Activated gamma-delta T cell (primary cell): ENCODE results near the gene GATA1.

Experiments
- DNase-seq: peaks from one replicate; lab custom pipeline; 2025; lab: John Stamatoyannopoulos, UW
- total RNA-seq, 2 donors: gene quantifications; one replicate each; lab custom pipeline; 2026; lab: John Stamatoyannopoulos, UW

The GATA1 gene
- 0.15 to 2.7 reads per million in 2 donors for total RNA-seq

DNA sequence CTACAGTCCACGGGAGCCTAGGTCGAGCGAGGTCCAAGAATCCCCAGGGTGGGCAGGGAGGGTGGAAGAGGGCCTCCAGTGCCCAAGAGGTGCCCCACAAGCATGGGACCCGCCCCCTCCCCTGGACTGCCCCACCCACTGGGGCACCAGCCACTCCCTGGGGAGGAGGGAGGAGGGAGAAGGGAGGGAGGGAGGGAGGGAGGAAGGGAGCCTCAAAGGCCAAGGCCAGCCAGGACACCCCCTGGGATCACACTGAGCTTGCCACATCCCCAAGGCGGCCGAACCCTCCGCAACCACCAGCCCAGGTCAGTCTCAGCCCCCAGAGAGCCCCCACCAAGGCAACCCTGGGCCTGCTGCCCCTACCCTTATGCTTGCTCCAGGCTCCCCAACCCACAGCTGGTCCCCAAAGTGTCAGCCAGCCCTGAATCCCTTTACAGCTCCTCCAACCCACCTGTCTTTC, at the start of gene GATA1:
TSS of gene GATA1 (plus strand) at position 250 of the 460 bp plus-strand sequence. CDS start 4,520 bp downstream, outside the sequence.
- DNase-seq: no peak

- no peak for DNase-seq
Measured at GRCh38 chrX:48736878-48737212, 49.5 kb upstream of the GATA1 start.

DNA sequence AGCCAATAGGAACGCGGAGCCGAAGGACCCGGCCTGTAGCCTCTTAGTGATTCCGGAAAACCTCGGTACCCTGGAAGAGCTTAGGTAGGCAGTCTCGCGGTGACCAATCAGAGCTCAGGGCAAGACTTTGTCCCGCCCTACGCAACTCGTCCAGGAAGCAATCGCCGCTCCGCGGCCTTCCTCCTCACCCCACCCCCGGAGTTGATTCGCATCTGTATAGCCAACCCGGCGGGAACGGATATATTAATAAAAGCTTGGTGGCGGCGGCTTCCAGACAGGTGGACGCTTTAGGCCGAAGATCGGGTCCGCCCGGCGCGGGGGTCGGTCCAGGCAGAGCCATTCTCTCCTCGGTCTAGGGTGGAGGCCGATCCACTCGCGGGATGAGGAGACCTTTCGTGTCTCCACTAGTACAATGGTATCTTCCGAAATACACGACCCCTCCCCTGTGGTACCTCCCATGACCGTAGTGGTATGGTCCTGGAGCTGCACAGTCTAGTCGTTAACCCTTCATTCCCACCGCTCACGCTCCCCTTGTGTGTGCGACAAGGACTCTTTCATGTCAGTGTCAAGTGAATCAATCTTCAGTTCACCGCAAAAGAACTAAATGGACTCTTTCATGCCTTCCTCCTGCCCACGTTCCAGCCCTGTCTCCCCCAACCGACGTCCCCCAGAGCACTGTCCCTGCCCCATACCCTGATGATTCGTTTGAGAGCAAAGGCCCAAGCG, 49.0 kb upstream of the GATA1 start:
- DNase-seq: peak; percentile 58

- DNase-seq: no peak
Measured at GRCh38 chrX:48737940-48738339, 48.5 kb upstream of the GATA1 start.

- DNase-seq: no peak
Measured at GRCh38 chrX:48741834-48742233, 44.6 kb upstream of the GATA1 start.

DNA sequence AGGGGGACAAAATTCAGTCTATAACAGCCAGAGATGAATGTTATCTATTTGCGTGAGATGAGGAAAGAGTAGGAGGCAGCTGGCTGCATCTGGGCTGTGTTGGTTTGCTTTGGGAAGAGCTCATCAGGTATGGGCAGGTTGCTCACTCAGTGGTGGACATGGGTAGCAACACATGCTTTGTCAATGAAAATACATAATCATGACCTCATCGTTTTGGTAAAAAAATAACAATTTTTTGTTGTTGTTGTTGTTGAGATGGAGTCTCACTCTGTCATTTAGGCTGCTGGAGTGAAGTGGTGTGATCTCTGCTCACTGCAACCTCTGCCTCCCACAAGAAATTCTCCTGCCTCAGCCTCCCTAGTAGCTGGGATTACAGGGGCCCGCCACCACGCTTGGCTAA, 41.2 kb upstream of the GATA1 start:
- no peak for DNase-seq

DNA sequence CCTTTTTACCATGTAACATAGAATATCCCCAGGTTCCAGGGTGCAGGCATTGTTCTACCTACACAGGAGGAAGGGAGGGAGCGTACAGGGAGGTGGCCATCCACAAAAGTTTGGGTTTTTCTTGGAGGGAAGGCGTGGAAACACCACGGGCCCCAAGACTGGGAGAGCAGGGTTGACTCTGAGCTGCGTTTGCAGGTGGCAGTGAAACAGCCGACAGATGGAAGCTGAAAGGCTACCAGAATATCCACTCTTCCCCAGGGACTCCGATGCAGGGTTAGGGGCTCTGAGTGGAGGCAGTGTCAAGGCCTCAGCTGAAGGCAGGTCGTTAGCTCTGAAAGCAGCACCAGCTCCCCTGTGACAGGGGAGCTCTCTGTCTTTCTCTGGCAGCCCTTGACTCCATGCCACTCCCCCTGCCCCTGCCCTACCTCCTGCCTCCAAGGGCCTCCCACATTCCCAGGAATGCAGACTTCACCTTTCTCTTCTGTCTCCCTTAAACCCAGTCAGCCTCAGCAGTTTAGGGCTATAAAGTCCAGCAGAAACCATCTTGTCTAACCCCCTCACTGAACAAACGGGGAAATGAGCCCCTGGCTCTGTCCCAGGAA, 38.9 kb upstream of the GATA1 start:
- no peak for DNase-seq

- DNase-seq: no peak
Measured at GRCh38 chrX:48749182-48749581, 37.2 kb upstream of the GATA1 start.

GRCh38 chrX:48751343-48751742, 35.0 kb upstream of the GATA1 start:
- DNase-seq: no peak

- DNase-seq: no peak
Measured at GRCh38 chrX:48752498-48752897, 33.9 kb upstream of the GATA1 start.

DNA sequence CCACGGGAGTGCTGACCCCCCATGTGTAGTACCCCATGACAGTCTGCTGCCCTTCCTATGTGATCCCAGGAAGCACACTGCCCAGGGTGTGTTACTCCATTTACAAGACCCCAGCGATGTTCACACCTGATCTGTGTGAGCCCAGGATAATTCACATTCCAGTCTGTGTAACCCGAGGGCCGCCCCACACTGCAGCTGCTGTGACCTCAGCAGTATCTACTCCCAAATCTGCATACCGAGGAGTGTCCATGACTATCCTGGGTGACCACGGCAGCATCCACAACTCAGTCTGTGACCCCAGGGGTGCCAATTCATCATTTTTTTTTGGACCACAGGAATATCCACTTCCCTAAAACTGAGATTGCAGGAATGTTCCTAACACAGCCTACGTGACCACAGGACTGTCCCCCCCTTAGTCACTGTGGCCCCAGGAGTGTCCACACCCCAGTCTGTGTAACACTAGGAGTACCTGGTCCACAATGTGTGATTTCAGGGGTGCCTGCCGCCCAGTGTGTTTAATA, 32.6 kb upstream of the GATA1 start:
- DNase-seq: no peak

DNA sequence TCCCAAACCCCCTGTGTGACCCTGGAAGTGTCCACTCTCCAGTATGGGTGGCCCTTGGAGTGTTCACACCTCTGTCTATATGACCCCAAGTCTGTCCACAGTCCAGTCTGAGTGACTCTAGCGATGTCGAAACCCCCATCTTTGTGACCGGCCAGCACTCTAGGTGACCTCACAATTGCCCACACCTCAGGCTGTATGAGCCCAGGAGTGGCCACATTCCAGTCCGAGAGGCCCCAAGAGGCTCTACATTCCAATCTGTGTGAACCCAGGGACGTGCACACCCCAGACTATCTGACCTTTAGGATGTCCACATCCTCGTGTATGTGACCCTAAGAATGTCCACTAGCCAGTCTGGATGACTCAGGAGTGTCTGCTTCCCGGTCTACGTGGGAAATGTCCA, 32.2 kb upstream of the GATA1 start:
- DNase-seq: no peak

DNA sequence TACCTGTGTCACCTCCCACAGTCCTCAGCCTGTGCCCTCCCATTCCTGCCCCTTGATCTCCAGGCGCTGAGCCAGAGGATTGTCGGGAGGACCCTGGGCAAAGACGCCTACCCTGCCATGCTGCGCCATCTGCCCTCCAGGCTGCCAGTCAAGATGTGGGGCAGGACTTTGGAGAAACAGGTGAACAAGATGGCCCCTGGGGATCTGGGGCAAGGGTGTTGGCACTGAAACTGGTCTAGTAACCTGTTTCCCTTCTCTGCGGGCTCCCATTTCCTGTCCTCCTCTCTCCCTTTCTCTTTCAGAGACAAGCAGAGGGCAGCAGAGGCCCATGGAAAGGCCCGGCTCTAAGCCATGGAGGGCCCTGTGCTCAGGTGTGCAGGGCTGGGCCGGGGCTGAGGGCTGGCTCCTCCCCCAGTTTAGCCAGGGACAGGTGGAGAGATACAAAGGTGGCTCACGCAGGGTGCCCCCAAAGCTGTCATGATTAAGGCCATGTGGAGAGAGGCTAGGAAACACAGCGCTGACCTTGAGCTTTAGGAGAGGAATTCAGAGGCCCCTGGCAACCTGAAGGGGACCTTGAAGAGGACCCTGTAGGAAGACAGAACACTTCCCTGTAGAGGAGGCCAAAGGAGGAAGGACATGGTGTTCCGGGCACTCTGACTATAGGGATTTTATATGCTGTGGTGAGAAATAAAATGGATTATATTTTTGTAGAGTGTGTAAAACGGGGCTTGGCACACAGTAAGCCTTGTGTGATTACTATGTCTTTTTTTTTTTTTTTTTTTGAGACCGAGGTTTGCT, 24.5 kb upstream of the GATA1 start, which contains the start of gene GLOD5:
TSS of gene GLOD5 (plus strand) at position 74 of the 798 bp plus-strand sequence. CDS start at position 118, 44 bp downstream.
- no peak for DNase-seq

DNA sequence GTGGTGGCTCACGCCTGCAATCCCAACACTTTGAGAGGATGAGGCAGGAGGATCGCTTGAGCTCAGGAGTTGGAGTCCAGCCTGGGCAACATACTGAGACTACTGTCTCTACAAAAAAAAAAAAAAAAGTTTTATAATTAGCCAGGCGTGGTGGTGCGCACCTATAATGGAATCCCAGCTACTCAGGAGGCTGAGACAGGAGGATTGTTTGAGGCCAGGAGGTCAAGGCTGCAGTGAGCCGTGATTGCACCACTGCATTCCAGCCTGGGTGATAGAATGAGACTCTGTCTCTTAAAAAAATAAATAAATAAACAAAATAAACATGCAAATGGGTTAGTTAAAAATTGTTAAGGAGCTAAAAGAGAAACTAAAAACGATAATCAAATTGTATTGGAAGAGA, 17.2 kb upstream of the GATA1 start:
- DNase-seq: no peak

DNA sequence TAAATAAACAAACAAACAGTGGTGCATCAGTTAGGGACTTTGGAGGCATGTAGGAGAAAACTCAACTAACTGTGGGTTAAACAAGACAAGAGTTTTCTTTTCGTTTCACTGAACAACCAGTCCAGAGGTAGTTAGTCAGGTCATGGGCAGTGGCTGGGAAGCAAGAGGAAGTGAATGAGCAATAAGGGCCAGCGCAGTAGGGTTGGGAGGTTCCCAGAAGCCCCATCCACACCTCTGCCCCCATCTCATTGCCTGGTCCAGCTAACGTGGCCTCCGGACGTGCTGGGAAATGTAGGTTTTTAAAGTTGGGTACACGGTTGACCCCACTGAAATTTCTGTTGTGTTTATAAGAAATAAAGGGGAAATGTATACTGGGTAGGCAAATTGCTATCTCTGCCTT, 16.1 kb upstream of the GATA1 start:
- no peak for DNase-seq

DNA sequence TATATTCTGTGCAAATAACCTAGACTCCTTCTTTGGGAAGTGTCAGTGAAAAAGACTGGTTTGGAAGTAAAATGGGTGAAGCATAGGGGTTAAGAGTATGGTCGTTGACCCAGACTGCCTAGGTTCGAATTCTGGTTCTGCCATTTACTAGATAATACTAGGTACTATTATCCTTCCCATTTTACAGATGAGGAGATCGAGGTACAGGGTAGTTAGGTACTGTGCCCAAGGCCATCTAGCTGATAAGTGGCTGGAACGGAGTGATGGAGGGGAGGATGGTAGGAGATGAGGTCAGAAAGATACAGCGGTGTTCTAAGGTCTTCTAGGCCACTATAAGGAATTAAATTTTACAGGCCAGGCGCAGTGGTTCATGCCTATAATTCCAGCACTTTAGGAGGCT, 13.8 kb upstream of the GATA1 start:
- no peak for DNase-seq

GRCh38 chrX:48776818-48777439, 9.5 kb upstream of the GATA1 start:
- DNase-seq: no peak

DNA sequence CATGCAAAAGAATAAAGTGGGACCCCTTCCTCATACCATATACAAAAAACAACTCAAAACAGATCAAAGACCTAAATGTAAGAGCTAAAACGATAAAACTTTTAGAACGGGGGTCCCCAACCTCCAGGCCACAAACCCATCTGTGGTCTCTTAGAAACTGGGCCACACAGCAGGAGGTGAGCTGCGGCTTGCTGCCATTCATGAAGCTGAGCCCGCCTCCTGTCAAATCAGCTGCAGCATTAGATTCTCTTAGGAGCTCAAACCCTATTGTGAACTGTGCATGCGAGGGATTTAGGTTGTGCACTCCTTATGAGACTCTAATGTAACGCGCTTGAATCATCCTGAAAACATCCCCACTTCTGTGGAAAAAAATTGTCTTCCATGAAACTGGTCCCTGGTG, 7.0 kb upstream of the GATA1 start:
- DNase-seq: no peak

GRCh38 chrX:48781705-48782104, 4.7 kb upstream of the GATA1 start:
- no peak for DNase-seq

- DNase-seq: no peak
Measured at GRCh38 chrX:48782216-48782615, 4.2 kb upstream of the GATA1 start.

DNA sequence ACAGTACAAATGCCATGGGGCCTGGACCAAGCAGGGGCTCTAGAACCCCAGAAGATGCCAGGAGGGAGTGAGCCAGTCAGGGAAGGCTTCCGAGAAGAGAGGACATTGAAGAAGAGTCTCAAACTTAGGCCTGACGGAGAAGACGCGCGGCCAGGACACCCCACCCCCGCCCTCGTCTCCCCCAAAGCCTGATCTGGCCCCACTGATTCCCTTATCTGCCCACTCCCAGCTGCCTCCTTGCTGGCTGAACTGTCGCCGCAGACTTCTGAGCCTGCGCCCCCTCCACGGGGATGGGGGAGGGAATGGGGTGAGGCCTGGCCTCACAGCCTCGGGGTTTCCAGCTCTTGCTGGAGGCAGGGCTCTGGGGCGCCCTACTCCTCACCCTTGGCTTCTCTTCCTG, 3.6 kb upstream of the GATA1 start:
- DNase-seq: no peak

GRCh38 chrX:48784726-48785125, 1.7 kb upstream of the GATA1 start:
- no peak for DNase-seq
